ENCODE results near the gene TDRKH.

TDRKH gene

DNA sequence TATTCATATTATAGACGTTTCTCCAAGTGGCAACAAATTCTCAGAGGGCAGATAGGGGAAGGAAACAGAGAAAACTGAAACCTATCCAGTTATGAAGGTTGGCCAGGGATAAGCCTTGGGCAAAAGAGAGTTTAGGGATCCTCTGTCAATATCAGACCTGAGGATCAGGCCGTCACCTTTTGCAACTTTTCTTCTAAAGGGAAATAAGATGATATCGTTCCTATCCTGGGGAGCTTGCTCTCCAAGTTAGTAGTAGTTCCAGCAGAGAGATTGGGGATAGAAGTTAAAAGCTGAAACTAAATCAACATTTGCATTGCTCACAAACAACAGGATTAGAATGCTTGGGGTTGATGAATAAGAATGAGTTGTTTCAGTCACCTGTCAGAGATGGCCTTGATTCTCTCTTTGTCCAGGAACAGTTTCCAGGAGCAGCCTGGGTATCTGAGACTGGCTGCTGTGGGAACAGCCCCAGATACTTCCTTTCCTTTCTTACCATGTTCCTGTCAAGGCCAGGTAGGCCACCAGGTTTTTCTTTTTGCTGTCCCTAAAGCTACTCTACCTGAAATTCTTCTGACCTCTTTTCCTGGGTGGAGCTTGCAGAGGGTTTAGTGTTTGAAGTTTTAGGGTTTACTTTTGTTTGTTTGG is 66.5 kb downstream of the TDRKH start:
- H3K79me2 ChIP-seq (ENCODE audit: insufficient read depth, low read length) = no peaks in the 10 kb centered on the region
- DNase-seq (no peak), ATAC-seq (ENCODE audit: insufficient read depth, low read depth) (no peak)
- peaks cover 34% of the 10 kb centered on the region for H3K27me3 ChIP-seq (ENCODE audit: insufficient read depth, low read length, poor library complexity)
- no peaks in the 10 kb centered on the region for H4K20me1 ChIP-seq (ENCODE audit: insufficient read depth, low read length)
- TF ChIP-seq, protein P1, sequence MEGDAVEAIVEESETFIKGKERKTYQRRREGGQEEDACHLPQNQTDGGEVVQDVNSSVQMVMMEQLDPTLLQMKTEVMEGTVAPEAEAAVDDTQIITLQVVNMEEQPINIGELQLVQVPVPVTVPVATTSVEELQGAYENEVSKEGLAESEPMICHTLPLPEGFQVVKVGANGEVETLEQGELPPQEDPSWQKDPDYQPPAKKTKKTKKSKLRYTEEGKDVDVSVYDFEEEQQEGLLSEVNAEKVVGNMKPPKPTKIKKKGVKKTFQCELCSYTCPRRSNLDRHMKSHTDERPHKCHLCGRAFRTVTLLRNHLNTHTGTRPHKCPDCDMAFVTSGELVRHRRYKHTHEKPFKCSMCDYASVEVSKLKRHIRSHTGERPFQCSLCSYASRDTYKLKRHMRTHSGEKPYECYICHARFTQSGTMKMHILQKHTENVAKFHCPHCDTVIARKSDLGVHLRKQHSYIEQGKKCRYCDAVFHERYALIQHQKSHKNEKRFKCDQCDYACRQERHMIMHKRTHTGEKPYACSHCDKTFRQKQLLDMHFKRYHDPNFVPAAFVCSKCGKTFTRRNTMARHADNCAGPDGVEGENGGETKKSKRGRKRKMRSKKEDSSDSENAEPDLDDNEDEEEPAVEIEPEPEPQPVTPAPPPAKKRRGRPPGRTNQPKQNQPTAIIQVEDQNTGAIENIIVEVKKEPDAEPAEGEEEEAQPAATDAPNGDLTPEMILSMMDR (IDR thresholded peaks at IDR 0.05; ENCODE audit: borderline replicate concordance, extremely low read depth, low read length, poor library complexity, severe bottlenecking) = no peak
- TF ChIP-seq EZH2 (IDR thresholded peaks at IDR 0.05; ENCODE audit: borderline replicate concordance, low read depth, low read length, severe bottlenecking) = no peak
- no peak overlapping the region for H3K27ac ChIP-seq (ENCODE audit: low read length)
- no peak overlapping the region for H2AFZ ChIP-seq (ENCODE audit: low read depth, low read length)
- no peak overlapping the region for H3K4me2 ChIP-seq (ENCODE audit: insufficient read depth, low read length)
- no peaks in the 10 kb centered on the region for H3K9me3 ChIP-seq (ENCODE audit: insufficient read depth, low read length, severe bottlenecking)
- H3K4me3 ChIP-seq (ENCODE audit: low read depth in 1 of 2, low read length in 2 of 2) = no peak overlapping the region
- no peak overlapping the region for H3K9ac ChIP-seq (ENCODE audit: low read depth, low read length)
- H3K36me3 ChIP-seq (ENCODE audit: insufficient read depth, low read length) = no peaks in the 10 kb centered on the region
- peaks cover 7% of the 10 kb centered on the region for H3K4me1 ChIP-seq (ENCODE audit: insufficient read depth, low read length)

Measured in DND-41 (cell line).